Activated T-helper 9 cell treated with anti-CD3 and anti-CD28 coated beads, Interleukin-2, amount 50 U/mL, for 16 hours (primary cell): ENCODE data around the gene KLHL25.

Experiments used
- DNase-seq: peaks from one replicate; pipeline ENCODE4 v3.0.0-alpha.2; 2020; ENCODE audit warnings: low read depth

The KLHL25 gene

DNA sequence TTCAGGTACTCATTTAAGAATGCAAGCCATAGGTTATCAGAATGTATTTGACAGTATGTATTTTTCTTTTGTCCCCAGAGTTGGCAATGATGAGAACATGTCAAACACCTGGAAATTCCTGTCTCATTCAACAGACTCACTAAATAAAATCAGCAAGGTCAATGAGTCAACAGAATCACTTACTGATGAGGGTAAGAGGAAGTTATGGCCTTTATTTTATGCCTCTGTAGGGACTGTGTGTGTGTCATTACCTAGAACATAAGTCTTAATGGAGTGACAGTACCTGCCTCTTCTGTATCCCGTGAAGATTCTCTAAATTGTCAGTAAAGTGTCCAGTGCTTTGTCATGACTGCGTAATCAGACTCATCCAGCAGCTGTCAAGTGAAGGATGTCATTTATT is 77.5 kb downstream of the KLHL25 start:
- no peak for DNase-seq

GRCh38 chr15:85716261-85716660 is 78.5 kb downstream of the KLHL25 start:
- no peak for DNase-seq

DNA sequence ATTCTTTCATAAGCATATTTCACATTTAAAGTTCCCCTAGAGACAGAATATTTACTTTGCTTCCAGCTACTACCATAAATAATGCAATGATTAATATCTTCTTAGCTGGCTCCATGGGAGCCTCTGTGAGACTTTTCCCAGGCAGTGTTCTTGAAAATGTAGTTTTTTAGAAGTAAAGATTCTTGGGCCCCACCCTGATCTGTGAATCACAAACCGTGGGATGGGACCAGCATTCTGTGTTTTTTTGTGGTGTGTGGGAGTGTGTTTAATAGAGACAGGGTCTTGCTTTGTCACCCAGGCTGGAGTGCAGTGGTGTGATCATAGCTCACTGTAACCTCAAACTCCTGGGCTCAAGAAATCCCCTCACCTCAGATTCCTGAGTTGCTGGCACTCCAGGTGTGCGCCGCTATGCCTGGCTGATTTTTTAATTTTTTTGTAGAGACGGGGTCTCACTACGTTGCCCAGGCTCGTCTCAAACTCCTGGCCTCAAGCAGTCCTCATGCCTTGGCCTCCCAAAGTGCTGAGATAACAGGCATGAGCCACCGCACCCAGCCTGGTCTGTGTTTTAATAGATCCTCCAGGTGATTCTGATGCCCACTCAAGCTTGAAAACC is 83.0 kb downstream of the KLHL25 start:
- no peak for DNase-seq

GRCh38 chr15:85710340-85710842 is 84.3 kb downstream of the KLHL25 start:
- no peak for DNase-seq
